ENCODE results near the gene PPP2R2C.

PPP2R2C gene

GRCh38 chr4:6452116-6452896 is 20.1 kb downstream of the PPP2R2C start:
- Mint-ChIP-seq H3K9me3 (no peaks in the 10 kb centered on the region), H3K27me3 (peaks cover 11% of the 10 kb centered on the region), H3K36me3 (ENCODE audit: low read depth) (no peaks in the 10 kb centered on the region), H3K27ac (no peak overlapping the region), H3K4me1 (no peaks in the 10 kb centered on the region), H3K4me3 (no peak overlapping the region)
- ATAC-seq = no peak
- DNase-seq = no peak

GRCh38 chr4:6451309-6451708 is 21.1 kb downstream of the PPP2R2C start:
- H3K9me3 Mint-ChIP-seq = no peaks in the 10 kb centered on the region
- H3K27ac Mint-ChIP-seq = no peak overlapping the region
- H3K27me3 Mint-ChIP-seq = peaks cover 11% of the 10 kb centered on the region
- no peaks in the 10 kb centered on the region for H3K36me3 Mint-ChIP-seq (ENCODE audit: low read depth)
- no peaks in the 10 kb centered on the region for H3K4me1 Mint-ChIP-seq
- DNase-seq (no peak), ATAC-seq (no peak)
- no peak overlapping the region for H3K4me3 Mint-ChIP-seq

- Mint-ChIP-seq H3K27ac (no peak overlapping the region), H3K36me3 (ENCODE audit: low read depth) (no peaks in the 10 kb centered on the region), H3K4me3 (no peak overlapping the region), H3K4me1 (no peaks in the 10 kb centered on the region), H3K9me3 (no peaks in the 10 kb centered on the region), H3K27me3 (peaks cover 8% of the 10 kb centered on the region)
- DNase-seq (no peak), ATAC-seq (no peak)
Measured at GRCh38 chr4:6450709-6451108, 21.7 kb downstream of the PPP2R2C start.

- Mint-ChIP-seq H3K4me3 (no peak overlapping the region), H3K9me3 (no peaks in the 10 kb centered on the region), H3K27me3 (peaks cover 4% of the 10 kb centered on the region), H3K4me1 (no peaks in the 10 kb centered on the region), H3K27ac (no peak overlapping the region), H3K36me3 (ENCODE audit: low read depth) (no peaks in the 10 kb centered on the region)
- ATAC-seq = no peak
- no peak for DNase-seq
Measured at GRCh38 chr4:6449746-6450369, 22.6 kb downstream of the PPP2R2C start.

- H3K36me3 Mint-ChIP-seq (ENCODE audit: low read depth) = no peaks in the 10 kb centered on the region
- no peak overlapping the region for H3K4me3 Mint-ChIP-seq
- no peak for ATAC-seq
- no peaks in the 10 kb centered on the region for H3K4me1 Mint-ChIP-seq
- H3K27ac Mint-ChIP-seq = no peak overlapping the region
- DNase-seq = no peak
- no peaks in the 10 kb centered on the region for H3K9me3 Mint-ChIP-seq
- H3K27me3 Mint-ChIP-seq = peaks cover 4% of the 10 kb centered on the region
Measured at GRCh38 chr4:6449335-6449734, 23.1 kb downstream of the PPP2R2C start.

- no peak for ATAC-seq
- H3K4me3 Mint-ChIP-seq = no peak overlapping the region
- no peaks in the 10 kb centered on the region for H3K36me3 Mint-ChIP-seq (ENCODE audit: low read depth)
- no peak overlapping the region for H3K27ac Mint-ChIP-seq
- H3K9me3 Mint-ChIP-seq = no peaks in the 10 kb centered on the region
- peaks cover 4% of the 10 kb centered on the region for H3K27me3 Mint-ChIP-seq
- H3K4me1 Mint-ChIP-seq = no peaks in the 10 kb centered on the region
- DNase-seq = no peak
Measured at GRCh38 chr4:6448476-6449170, 23.8 kb downstream of the PPP2R2C start.

- Mint-ChIP-seq H3K27ac (no peak overlapping the region), H3K27me3 (peaks cover 4% of the 10 kb centered on the region), H3K4me1 (no peaks in the 10 kb centered on the region), H3K4me3 (no peak overlapping the region), H3K9me3 (no peaks in the 10 kb centered on the region), H3K36me3 (ENCODE audit: low read depth) (no peaks in the 10 kb centered on the region)
- ATAC-seq = no peak
- no peak for DNase-seq
Measured at GRCh38 chr4:6447672-6448171, 24.7 kb downstream of the PPP2R2C start.

- DNase-seq = no peak
- no peaks in the 10 kb centered on the region for H3K36me3 Mint-ChIP-seq (ENCODE audit: low read depth)
- H3K27ac Mint-ChIP-seq = no peak overlapping the region
- H3K4me3 Mint-ChIP-seq = no peak overlapping the region
- no peaks in the 10 kb centered on the region for H3K4me1 Mint-ChIP-seq
- ATAC-seq = no peak
- H3K9me3 Mint-ChIP-seq = no peaks in the 10 kb centered on the region
- peaks cover 4% of the 10 kb centered on the region for H3K27me3 Mint-ChIP-seq
Measured at GRCh38 chr4:6446538-6447451, 25.6 kb downstream of the PPP2R2C start.

GRCh38 chr4:6446130-6446482 is 26.3 kb downstream of the PPP2R2C start:
- peaks cover 3% of the 10 kb centered on the region for H3K27me3 Mint-ChIP-seq
- DNase-seq = no peak
- no peaks in the 10 kb centered on the region for H3K9me3 Mint-ChIP-seq
- no peaks in the 10 kb centered on the region for H3K4me1 Mint-ChIP-seq
- H3K27ac Mint-ChIP-seq = no peak overlapping the region
- H3K4me3 Mint-ChIP-seq = no peak overlapping the region
- H3K36me3 Mint-ChIP-seq (ENCODE audit: low read depth) = no peaks in the 10 kb centered on the region
- no peak for ATAC-seq

GRCh38 chr4:6445403-6446129 is 26.8 kb downstream of the PPP2R2C start:
- Mint-ChIP-seq H3K36me3 (ENCODE audit: low read depth) (no peaks in the 10 kb centered on the region), H3K27ac (no peak overlapping the region), H3K4me1 (no peaks in the 10 kb centered on the region), H3K4me3 (no peak overlapping the region), H3K27me3 (no peaks in the 10 kb centered on the region), H3K9me3 (no peaks in the 10 kb centered on the region)
- ATAC-seq = no peak
- no peak for DNase-seq

- H3K36me3 Mint-ChIP-seq (ENCODE audit: low read depth) = no peaks in the 10 kb centered on the region
- H3K4me1 Mint-ChIP-seq = no peaks in the 10 kb centered on the region
- H3K27me3 Mint-ChIP-seq = no peaks in the 10 kb centered on the region
- H3K27ac Mint-ChIP-seq = no peak overlapping the region
- DNase-seq (no peak), ATAC-seq (no peak)
- H3K9me3 Mint-ChIP-seq = no peaks in the 10 kb centered on the region
- no peak overlapping the region for H3K4me3 Mint-ChIP-seq
Measured at GRCh38 chr4:6444582-6444981, 27.8 kb downstream of the PPP2R2C start.

GRCh38 chr4:6443035-6444023 is 29.1 kb downstream of the PPP2R2C start:
- DNase-seq = no peak
- Mint-ChIP-seq H3K27me3 (peaks cover 1% of the 10 kb centered on the region), H3K4me1 (no peaks in the 10 kb centered on the region), H3K27ac (no peak overlapping the region), H3K4me3 (no peak overlapping the region), H3K36me3 (ENCODE audit: low read depth) (no peaks in the 10 kb centered on the region), H3K9me3 (no peaks in the 10 kb centered on the region)
- ATAC-seq = no peak

GRCh38 chr4:6442555-6442954 is 29.9 kb downstream of the PPP2R2C start:
- no peaks in the 10 kb centered on the region for H3K4me1 Mint-ChIP-seq
- ATAC-seq (no peak), DNase-seq (no peak)
- no peaks in the 10 kb centered on the region for H3K9me3 Mint-ChIP-seq
- H3K36me3 Mint-ChIP-seq (ENCODE audit: low read depth) = no peaks in the 10 kb centered on the region
- no peak overlapping the region for H3K27ac Mint-ChIP-seq
- H3K27me3 Mint-ChIP-seq = peaks cover 2% of the 10 kb centered on the region
- no peak overlapping the region for H3K4me3 Mint-ChIP-seq

Measured in activated naive CD8-positive, alpha-beta T cell treated with anti-CD3 and anti-CD28 coated beads, Interleukin-2, amount 50 U/mL, for 24 hours (primary cell).